A549 treated with CpdA at 1 μM for 4 hours (cell line): ENCODE results near the gene QRSL1. TPM values are rescaled to one million over a fixed set of nuclear protein-coding genes. Genes with fewer than 3 reads are reported as not detected.

ENCODE experiments used
- total RNA-seq: library from RNA; stranded (reverse); fragments of 200-300 nt; extraction: Qiagen RNA extraction; gene quantifications from 5 replicates; pipeline ENCODE4 v1.2.3, GENCODE V29; 2022; ENCODE audit warnings: low read depth

QRSL1 gene
- 6.9 to 8.3 TPM (median 7.7 TPM) in 5 replicates for total RNA-seq

GRCh38 chr6:106629103-106629858, at the start of gene QRSL1, which contains the start of gene RTN4IP1:
Gene QRSL1, plus strand, starts transcription at chr6:106629578. Its CDS starts 104 bp downstream, at chr6:106629682.
Gene RTN4IP1, minus strand, starts transcription at chr6:106629498. Its CDS starts 477 bp downstream, at chr6:106629021.

Other genes starting within 250 kb of the QRSL1 start
- gene RTN4IP1, start 80 bp upstream of the QRSL1 start, total RNA-seq: 8.2 to 10.8 TPM (median 8.9 TPM) in 5 replicates